ENCODE measurements around the gene ITFG2. TPM values are rescaled to one million over a fixed set of nuclear protein-coding genes. Genes with fewer than 3 reads are reported as not detected.
"Not testable (repeated sequence)": the region's sequence is repeated elsewhere in the genome, so short reads cannot be mapped to it uniquely, and the experiment has no call there.

The ITFG2 gene
- total RNA-seq, 3 donors from 2014 or later (not counting 1 experiment from before 2014, with no cell fraction given) = 58.6 to 72.0 (median 59.9) TPM

- Mint-ChIP-seq H3K9me3 (no peaks in the 10 kb centered on the region), H3K27ac (no peak overlapping the region), H3K4me3 (no peak overlapping the region), H3K27me3 (ENCODE audit: low read depth in 2 of 2) (no peaks in the 10 kb centered on the region), H3K4me1 (no peaks in the 10 kb centered on the region), H3K36me3 (no peaks in the 10 kb centered on the region)
- ATAC-seq = no peak
- Histone ChIP-seq H3K27ac (ENCODE audit: low read length) (no peak overlapping the region), H3K36me3 (ENCODE audit: control insufficient read depth, insufficient read depth, low read length) (peaks cover 6% of the 10 kb centered on the region), H3K4me1 (ENCODE audit: control insufficient read depth, insufficient read depth, low read length) (no peaks in the 10 kb centered on the region), H3K4me3 (ENCODE audit: low read length) (no peak overlapping the region), H3K27me3 (ENCODE audit: control insufficient read depth, insufficient read depth, low read length) (no peaks in the 10 kb centered on the region), H3K9me3 (ENCODE audit: control insufficient read depth, insufficient read depth, low read length) (no peaks in the 10 kb centered on the region)
- 95% methylated on average over 12 of the region's 12 CpGs for WGBS (ENCODE audit: insufficient coverage)
- no peak for DNase-seq
- no peak for TF ChIP-seq CTCF (IDR thresholded peaks at IDR 0.05)
- intact Hi-C loops (cut with micrococcal nuclease) = no loop called here
Observed at GRCh38 chr12:2858944-2859421, 46.5 kb downstream of the ITFG2 start.

- Mint-ChIP-seq H3K4me3 (no peak overlapping the region), H3K36me3 (no peaks in the 10 kb centered on the region), H3K9me3 (no peaks in the 10 kb centered on the region), H3K4me1 (no peaks in the 10 kb centered on the region), H3K27ac (peak overlapping the region in 1 of 2 donors; percentile 50), H3K27me3 (ENCODE audit: low read depth in 2 of 2) (no peaks in the 10 kb centered on the region)
- H3K4me3 ChIP-seq (ENCODE audit: low read length) = no peak overlapping the region
- ATAC-seq (no peak), DNase-seq (no peak)
- intact Hi-C loops (cut with micrococcal nuclease) = no loop called here
- no peaks in the 10 kb centered on the region for H3K4me1 ChIP-seq (ENCODE audit: control insufficient read depth, insufficient read depth, low read length)
- H3K27me3 ChIP-seq (ENCODE audit: control insufficient read depth, insufficient read depth, low read length) = no peaks in the 10 kb centered on the region
- H3K36me3 ChIP-seq (ENCODE audit: control insufficient read depth, insufficient read depth, low read length) = peaks cover 6% of the 10 kb centered on the region
- H3K9me3 ChIP-seq (ENCODE audit: control insufficient read depth, insufficient read depth, low read length) = no peaks in the 10 kb centered on the region
- no peak overlapping the region for H3K27ac ChIP-seq (ENCODE audit: low read length)
- TF ChIP-seq CTCF (IDR thresholded peaks at IDR 0.05) = no peak
Observed at GRCh38 chr12:2860170-2860569, 47.7 kb downstream of the ITFG2 start.

GRCh38 chr12:2862876-2863275, 50.4 kb downstream of the ITFG2 start:
- Histone ChIP-seq H3K36me3 (ENCODE audit: control insufficient read depth, insufficient read depth, low read length) (peaks cover 6% of the 10 kb centered on the region), H3K9me3 (ENCODE audit: control insufficient read depth, insufficient read depth, low read length) (no peaks in the 10 kb centered on the region), H3K4me3 (ENCODE audit: low read length) (no peak overlapping the region), H3K27me3 (ENCODE audit: control insufficient read depth, insufficient read depth, low read length) (no peaks in the 10 kb centered on the region), H3K27ac (ENCODE audit: low read length) (no peak overlapping the region), H3K4me1 (ENCODE audit: control insufficient read depth, insufficient read depth, low read length) (no peaks in the 10 kb centered on the region)
- Mint-ChIP-seq H3K27me3 (ENCODE audit: low read depth in 2 of 2) (no peaks in the 10 kb centered on the region), H3K4me3 (no peak overlapping the region), H3K4me1 (no peaks in the 10 kb centered on the region), H3K9me3 (no peaks in the 10 kb centered on the region), H3K27ac (no peak overlapping the region), H3K36me3 (no peaks in the 10 kb centered on the region)
- DNase-seq (no peak), ATAC-seq (no peak)
- WGBS (ENCODE audit: insufficient coverage) = 97% methylated on average over 7 of the region's 7 CpGs
- TF ChIP-seq CTCF (IDR thresholded peaks at IDR 0.05) = no peak
- intact Hi-C loops (cut with micrococcal nuclease) = no loop called here

- H3K4me1 ChIP-seq (ENCODE audit: control insufficient read depth, insufficient read depth, low read length); H3K36me3 Mint-ChIP-seq; H3K36me3 ChIP-seq (ENCODE audit: control insufficient read depth, insufficient read depth, low read length); H3K4me3 Mint-ChIP-seq; H3K9me3 ChIP-seq (ENCODE audit: control insufficient read depth, insufficient read depth, low read length); H3K27ac Mint-ChIP-seq; H3K4me3 ChIP-seq (ENCODE audit: low read length); H3K27me3 Mint-ChIP-seq (ENCODE audit: low read depth in 2 of 2); intact Hi-C loops (cut with micrococcal nuclease); H3K4me1 Mint-ChIP-seq; H3K27ac ChIP-seq (ENCODE audit: low read length); H3K9me3 Mint-ChIP-seq; H3K27me3 ChIP-seq (ENCODE audit: control insufficient read depth, insufficient read depth, low read length); ATAC-seq; DNase-seq: not testable (repeated sequence)
- 98% methylated on average over 7 of the region's 7 CpGs for WGBS (ENCODE audit: insufficient coverage)
Observed at GRCh38 chr12:2863402-2863801, 50.9 kb downstream of the ITFG2 start.

Data from natural killer cell (primary cell).